Measurements from ENCODE around the gene FAM53B. TPM values are rescaled to one million over a fixed set of nuclear protein-coding genes. Genes with fewer than 3 reads are reported as not detected.

The FAM53B gene
- total RNA-seq, 1 donor, result 13.4 TPM

DNA sequence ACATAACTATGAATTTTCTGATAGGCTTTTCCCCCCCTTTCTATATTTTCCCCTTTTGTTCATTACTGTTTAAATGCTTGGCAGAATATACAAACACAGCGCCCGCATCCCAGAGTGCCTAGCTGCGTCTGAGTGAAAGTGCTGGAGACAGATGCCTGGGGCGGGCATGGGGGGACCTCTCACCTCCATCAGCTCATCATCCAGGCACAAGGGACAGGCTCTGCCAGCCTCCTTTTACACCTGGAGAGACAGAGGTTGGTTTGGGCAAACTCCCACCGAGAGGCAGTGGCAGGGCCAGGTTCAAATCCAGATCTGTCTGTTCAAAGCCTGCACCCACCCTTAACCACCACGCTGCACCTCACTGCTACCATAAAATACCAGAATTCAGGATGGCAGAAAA, 104.5 kb downstream of the FAM53B start:
- no peak overlapping the region for H3K4me3 ChIP-seq (ENCODE audit: low read depth, low read length)
- TF ChIP-seq, protein P1, sequence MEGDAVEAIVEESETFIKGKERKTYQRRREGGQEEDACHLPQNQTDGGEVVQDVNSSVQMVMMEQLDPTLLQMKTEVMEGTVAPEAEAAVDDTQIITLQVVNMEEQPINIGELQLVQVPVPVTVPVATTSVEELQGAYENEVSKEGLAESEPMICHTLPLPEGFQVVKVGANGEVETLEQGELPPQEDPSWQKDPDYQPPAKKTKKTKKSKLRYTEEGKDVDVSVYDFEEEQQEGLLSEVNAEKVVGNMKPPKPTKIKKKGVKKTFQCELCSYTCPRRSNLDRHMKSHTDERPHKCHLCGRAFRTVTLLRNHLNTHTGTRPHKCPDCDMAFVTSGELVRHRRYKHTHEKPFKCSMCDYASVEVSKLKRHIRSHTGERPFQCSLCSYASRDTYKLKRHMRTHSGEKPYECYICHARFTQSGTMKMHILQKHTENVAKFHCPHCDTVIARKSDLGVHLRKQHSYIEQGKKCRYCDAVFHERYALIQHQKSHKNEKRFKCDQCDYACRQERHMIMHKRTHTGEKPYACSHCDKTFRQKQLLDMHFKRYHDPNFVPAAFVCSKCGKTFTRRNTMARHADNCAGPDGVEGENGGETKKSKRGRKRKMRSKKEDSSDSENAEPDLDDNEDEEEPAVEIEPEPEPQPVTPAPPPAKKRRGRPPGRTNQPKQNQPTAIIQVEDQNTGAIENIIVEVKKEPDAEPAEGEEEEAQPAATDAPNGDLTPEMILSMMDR (IDR thresholded peaks at IDR 0.05; ENCODE audit: insufficient read depth, low read depth, low read length), result no peak
- no peak for DNase-seq (ENCODE audit: low read depth)

DNA sequence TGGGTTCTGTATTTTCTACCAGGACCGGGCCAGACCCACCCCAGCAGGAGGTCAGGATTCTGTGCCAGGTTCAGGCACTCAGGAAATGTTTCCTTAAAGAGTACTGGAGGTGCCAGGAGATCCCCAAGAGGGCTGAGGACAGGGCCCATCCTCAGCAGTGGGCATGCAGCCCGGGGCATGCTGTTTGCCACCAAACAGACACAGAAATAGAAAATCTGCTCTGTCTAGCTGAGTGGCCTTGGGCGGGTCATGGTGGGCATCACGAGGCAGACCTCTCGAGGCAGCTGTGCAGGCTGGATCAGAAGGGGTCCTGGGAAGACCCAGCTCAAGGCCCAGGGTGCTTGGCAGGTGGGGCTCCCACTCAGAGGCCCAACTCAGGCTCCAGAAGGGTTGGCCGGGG, 105.0 kb downstream of the FAM53B start:
- DNase-seq (ENCODE audit: low read depth), result no peak
- TF ChIP-seq, protein P1 (IDR thresholded peaks at IDR 0.05; ENCODE audit: insufficient read depth, low read depth, low read length), result no peak
- H3K4me3 ChIP-seq (ENCODE audit: low read depth, low read length), result no peak overlapping the region

DNA sequence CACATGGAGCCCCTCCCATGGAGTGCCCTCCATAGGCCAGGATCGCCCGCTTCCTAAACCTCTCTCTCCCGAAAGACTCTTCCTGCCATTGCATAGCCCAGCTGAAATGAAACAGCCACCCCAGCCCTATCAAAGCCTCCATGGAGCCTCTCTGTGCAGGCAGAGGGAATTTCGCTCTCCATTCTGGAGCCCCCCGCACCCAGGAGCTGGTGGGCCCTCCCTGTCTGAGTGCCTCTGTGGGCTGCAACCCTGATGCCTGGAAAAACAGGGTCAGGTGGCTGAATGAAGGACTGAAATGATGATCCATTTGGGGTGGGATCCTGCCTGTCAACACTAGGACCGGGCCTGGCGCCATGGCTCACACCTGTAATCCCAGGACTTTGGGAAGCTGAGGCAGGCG, 106.4 kb downstream of the FAM53B start:
- TF ChIP-seq, protein P1 (IDR thresholded peaks at IDR 0.05; ENCODE audit: insufficient read depth, low read depth, low read length), result no peak
- no peak for DNase-seq (ENCODE audit: low read depth)
- no peak overlapping the region for H3K4me3 ChIP-seq (ENCODE audit: low read depth, low read length)

DNA sequence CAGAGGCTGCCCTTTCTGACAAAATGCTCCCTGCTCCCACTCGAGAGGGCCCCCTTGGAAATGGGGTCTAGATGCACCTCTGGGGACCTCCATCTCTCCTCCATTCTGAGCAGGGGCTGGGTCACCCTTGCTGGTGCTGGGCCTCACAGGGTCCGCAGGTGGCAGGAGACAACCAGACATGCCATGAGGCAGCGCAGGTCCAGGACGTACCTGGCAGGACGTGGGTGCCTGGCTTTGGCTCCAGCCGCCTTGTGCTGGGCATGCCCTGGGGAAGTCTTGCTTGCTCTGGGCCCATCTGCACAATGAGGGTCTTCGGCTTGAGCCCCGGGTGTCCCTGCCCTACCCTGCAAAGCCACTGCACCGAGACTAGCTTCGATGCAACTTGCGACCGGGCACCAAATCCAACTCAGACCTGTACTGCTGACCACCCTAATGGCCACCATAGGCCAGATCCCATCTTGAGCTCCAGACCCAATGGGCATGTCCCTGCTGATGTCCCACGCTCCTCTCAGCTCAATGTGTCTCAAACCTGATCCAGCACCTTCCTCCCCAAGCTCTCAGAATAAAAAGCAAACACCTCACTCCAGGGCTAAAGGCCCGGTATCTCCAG, 107.0 kb downstream of the FAM53B start:
- no peak overlapping the region for H3K4me3 ChIP-seq (ENCODE audit: low read depth, low read length)
- TF ChIP-seq, protein P1 (IDR thresholded peaks at IDR 0.05; ENCODE audit: insufficient read depth, low read depth, low read length), result no peak
- no peak for DNase-seq (ENCODE audit: low read depth)

DNA sequence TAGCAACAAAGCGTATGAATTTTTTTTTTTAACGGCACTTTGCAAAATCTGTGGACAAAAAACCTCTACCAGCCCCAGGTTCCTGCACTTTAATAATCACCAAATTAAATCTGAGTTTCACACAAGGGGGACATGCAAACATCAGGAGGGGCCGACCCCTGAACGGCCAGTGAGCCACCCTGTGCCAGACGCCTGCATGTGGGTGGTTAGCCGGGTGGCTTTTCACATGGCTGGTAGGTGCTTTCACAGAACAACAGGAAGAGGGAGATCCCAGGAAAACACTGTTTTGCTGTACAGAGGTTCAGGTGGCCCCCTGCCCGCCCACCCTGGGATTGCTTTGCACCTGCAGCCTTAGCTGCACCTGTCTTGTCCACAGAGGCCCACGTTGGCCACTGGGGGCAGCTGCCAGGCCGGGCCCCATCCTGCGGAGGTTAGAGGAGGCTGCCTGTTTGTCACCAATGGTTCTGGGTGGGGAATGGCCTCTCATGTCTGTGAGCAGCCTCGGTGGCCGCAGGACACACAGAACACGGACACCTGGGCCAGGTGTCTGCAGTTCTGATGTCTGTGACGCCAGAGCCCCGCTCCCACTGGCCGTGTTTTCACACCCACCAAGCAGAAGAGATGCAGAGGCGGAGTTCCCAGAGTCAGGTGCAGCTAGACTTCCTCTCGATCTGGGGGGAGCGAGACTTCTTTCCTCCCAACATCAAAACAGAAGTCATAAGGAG, 107.7 kb downstream of the FAM53B start:
- no peak for DNase-seq (ENCODE audit: low read depth)
- no peak overlapping the region for H3K4me3 ChIP-seq (ENCODE audit: low read depth, low read length)
- TF ChIP-seq, protein P1 (IDR thresholded peaks at IDR 0.05; ENCODE audit: insufficient read depth, low read depth, low read length), result no peak

DNA sequence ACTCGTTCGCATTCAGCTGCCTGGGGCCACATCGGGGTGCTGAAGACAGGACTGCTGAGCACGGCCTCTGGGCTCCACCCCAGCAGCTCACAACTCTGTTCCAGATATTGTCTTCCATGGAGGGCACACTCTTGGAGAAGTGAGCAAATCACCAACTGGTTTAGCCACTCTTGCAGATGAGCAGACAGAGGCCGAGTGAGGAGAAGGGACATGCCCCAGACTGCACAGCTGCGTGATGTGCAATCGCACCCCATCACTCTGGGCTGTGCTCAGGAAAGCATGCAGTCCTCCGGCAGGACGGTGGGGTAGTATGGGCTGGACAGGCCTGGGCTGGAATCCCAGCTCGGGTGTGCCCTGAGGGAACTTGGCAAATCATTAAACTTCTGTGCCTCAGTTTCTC, 111.6 kb downstream of the FAM53B start:
- no peak for DNase-seq (ENCODE audit: low read depth)
- no peak overlapping the region for H3K4me3 ChIP-seq (ENCODE audit: low read depth, low read length)
- TF ChIP-seq, protein P1 (IDR thresholded peaks at IDR 0.05; ENCODE audit: insufficient read depth, low read depth, low read length), result no peak
